ENCODE data around the gene TBC1D14. TPM values are rescaled to one million over a fixed set of nuclear protein-coding genes. Genes with fewer than 3 reads are reported as not detected.

TBC1D14 gene
- total RNA-seq, 2 experiments from 2014 or later, result 39.4 to 39.8 TPM

DNA sequence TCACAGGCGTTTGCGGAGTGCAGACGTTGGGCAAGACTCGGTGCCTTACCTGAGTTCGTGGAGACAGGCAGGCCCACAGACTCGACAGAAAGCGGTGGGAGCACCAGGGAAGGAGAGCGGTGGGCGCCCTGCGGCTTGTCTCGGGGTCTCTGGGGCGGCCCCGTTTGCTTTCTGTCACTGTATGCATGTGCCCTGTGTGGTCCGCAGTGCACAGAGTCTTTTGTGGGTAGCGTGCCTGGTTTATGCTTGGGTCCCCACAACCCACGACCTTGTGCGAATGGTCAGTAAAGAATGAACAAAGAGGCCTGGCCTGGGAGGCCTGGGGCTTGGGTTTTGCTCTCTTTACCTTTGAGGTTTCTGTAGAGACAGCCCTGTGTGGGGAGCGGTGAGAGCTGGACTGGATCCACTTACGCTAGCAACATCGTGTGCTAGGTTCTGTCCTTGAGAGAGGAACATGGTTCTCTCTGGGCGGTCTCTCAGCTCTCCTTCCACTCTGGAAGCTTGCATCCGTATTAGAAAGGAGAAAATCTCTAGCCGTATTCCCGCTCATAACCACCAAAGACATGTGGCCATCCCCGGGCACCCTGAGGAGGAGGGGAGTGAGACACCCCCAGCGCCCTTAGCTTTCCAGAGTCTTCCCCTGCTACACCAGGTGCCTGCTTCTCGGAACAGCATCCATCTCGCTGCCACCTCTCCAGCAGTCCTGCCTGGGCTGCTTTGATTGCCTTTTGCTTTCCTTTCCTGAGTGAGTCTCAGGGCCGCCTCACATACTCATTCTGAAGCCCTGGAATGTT, 134.7 kb downstream of the TBC1D14 start:
- ATAC-seq (no peak), DNase-seq (no peak)
- H3K4me1 Mint-ChIP-seq (ENCODE audit: low read depth), result peaks cover 44% of the 10 kb centered on the region
- H3K27ac Mint-ChIP-seq, result peak overlapping the region; percentile 82
- H3K9me3 Mint-ChIP-seq (ENCODE audit: insufficient read depth), result no peaks in the 10 kb centered on the region
- H3K4me3 Mint-ChIP-seq, result peak overlapping the region; percentile 89
- peaks cover 14% of the 10 kb centered on the region for H3K27me3 Mint-ChIP-seq (ENCODE audit: low read depth)
- peaks cover 12% of the 10 kb centered on the region for H3K36me3 Mint-ChIP-seq (ENCODE audit: low read depth)
- ChIA-PET POLR2A (interaction anchor here (0.6 to 5.7 kb wide), 5 partner anchors 18 to 845 kb away, joined by 3 to 62 read pairs (median 4); partner anchors contain the start of genes GRPEL1 and TBC1D14), CTCF (interaction anchor here (0.7 to 5.9 kb wide), 16 partner anchors 8 to 326 kb away, joined by 3 to 172 read pairs (median 6); partner anchors contain the start of genes GRPEL1 and TBC1D14)

DNA sequence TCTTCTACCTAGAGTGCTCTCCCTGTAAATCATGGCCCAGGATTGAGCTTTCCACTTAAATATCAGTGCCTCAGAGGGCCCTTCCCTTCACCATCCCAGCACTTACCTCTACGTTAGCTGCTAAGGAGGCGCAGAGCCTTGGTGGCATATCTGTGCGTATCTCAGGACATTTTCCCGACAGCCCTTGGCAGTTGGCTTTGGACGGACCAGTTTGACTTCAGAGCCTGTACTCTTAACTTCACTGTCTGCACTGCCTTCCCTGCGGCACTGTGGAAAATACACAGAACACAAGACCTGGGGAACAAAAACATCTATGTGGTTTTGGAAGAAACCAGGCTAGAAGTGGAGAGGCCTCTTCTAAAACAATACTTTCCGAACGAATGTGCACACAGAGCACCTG, 135.9 kb downstream of the TBC1D14 start:
- H3K36me3 Mint-ChIP-seq (ENCODE audit: low read depth), result peaks cover 12% of the 10 kb centered on the region
- ChIA-PET CTCF (interaction anchor here (1.5 to 5.9 kb wide), 4 partner anchors 13 to 57 kb away, joined by 4 to 172 read pairs (median 17); partner anchors contain the start of gene GRPEL1), POLR2A (interaction anchor here (1.4 to 5.7 kb wide), 4 partner anchors 15 to 103 kb away, joined by 4 to 62 read pairs (median 7); partner anchors contain the start of gene GRPEL1)
- ATAC-seq, result no peak
- peaks cover 44% of the 10 kb centered on the region for H3K4me1 Mint-ChIP-seq (ENCODE audit: low read depth)
- H3K27ac Mint-ChIP-seq, result no peak overlapping the region
- DNase-seq, result no peak
- H3K9me3 Mint-ChIP-seq (ENCODE audit: insufficient read depth), result no peaks in the 10 kb centered on the region
- peaks cover 14% of the 10 kb centered on the region for H3K27me3 Mint-ChIP-seq (ENCODE audit: low read depth)
- H3K4me3 Mint-ChIP-seq, result peak overlapping the region; percentile 89

DNA sequence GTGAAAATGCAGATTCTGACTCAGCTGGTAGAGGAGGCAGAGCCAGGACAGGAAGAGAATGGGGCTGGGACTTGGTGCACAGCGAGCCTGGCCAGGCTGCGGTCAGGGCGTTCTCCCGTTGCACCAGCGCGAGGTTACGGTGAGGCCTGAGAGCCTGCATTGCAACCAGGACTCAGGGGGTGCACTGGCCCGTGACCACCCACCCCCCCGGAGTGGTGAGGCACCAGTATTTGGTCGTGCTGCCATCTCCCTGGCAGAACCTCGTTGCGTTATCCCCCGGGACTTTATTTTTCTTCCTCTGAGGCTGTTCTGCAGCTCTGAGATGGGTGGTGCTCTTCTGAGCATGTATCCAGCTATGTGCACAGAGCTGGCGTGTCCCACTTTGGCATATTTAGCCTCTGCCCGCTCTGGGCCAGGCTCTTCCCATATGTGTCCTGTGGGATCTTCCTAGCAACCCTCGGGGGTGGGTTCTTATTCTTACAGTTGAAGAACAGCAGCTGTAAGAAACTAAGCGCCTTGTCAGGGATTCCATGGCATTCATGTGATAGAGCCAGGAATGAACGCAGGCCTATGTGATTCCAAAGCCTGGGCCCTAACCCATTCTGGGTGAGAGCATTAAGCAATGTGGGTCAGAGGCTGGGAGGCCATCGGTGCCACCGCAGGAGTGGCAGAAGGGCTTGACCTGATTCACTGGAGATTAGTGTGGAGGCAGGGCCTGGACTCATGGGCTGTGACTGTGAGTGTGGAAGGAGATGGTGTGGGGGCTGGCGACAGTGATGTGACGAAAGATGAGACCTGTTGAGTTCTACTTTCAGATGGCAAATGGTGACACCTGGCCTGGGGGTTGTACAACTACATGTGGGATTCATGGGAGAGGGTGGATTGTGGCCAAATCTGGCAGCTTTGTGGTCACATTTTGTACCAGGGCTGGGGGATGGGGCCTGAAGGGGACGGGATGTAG, 136.6 kb downstream of the TBC1D14 start:
- Mint-ChIP-seq H3K4me3 (no peak overlapping the region), H3K9me3 (ENCODE audit: insufficient read depth) (no peaks in the 10 kb centered on the region), H3K36me3 (ENCODE audit: low read depth) (peaks cover 12% of the 10 kb centered on the region), H3K27me3 (ENCODE audit: low read depth) (peaks cover 13% of the 10 kb centered on the region), H3K27ac (peak overlapping the region; percentile 21), H3K4me1 (ENCODE audit: low read depth) (peaks cover 44% of the 10 kb centered on the region)
- DNase-seq, result no peak
- ChIA-PET CTCF (interaction anchor here (1.0 to 3.9 kb wide), 3 partner anchors 12 to 118 kb away, joined by 3 to 23 read pairs (median 4); no protein-coding TSS in a partner anchor), POLR2A (interaction anchor here (1.4 to 5.7 kb wide), 5 partner anchors 14 to 104 kb away, joined by 4 to 62 read pairs (median 5); partner anchors contain the start of gene GRPEL1)
- ATAC-seq, result no peak

DNA sequence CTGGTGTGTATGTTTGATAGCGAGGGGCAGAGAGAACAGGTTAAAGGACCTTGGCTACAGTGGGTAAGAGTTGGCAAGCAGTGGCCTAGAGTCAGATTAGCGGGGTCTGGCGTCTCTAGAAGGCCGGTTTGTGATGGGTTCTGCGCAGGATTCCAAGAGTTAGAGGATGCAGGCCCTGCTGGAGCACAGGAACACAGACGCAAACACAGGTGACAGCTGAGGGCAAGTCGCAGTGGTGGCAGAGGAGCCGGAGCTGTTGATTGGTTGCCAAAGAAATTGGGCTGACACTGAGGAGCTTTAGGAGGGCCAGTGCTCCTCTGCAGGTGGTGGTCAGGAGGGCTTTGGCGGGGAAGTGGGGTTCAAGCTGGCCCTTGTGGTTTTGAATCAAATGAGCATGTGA, 137.3 kb downstream of the TBC1D14 start:
- Mint-ChIP-seq H3K4me1 (ENCODE audit: low read depth) (peaks cover 41% of the 10 kb centered on the region), H3K27ac (peak overlapping the region; percentile 21), H3K27me3 (ENCODE audit: low read depth) (peaks cover 6% of the 10 kb centered on the region), H3K4me3 (no peak overlapping the region), H3K36me3 (ENCODE audit: low read depth) (peaks cover 12% of the 10 kb centered on the region), H3K9me3 (ENCODE audit: insufficient read depth) (no peaks in the 10 kb centered on the region)
- CTCF ChIA-PET, result interaction anchor here (1.0 kb wide), 1 partner anchor 119 kb away, joined by 3 read pairs; no protein-coding TSS in a partner anchor
- no peak for ATAC-seq
- DNase-seq, result no peak
- POLR2A ChIA-PET, result interaction anchor here (1.4 kb wide), 1 partner anchor 21 kb away, joined by 5 read pairs; the partner anchor contains the start of gene GRPEL1

DNA sequence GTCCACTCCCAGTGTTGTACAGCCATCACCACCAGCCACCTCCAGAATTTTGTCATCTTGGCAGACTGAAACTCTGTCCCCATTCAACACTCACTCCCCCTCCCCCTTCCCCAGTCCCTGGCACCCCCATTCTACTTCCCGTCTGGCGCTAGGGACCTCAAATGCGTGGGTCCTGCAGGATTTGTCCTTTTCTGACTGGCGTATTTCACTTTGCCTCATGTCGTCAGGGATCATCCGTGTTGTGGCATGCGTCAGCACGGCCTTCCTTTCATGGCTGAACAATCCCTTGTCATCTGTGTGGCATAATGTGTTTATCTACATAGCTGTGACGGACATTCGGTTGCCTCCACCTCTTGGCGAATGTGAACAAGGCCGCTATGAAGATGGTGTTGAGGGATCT, 139.0 kb downstream of the TBC1D14 start:
- DNase-seq (no peak), ATAC-seq (no peak)
- Mint-ChIP-seq H3K4me1 (ENCODE audit: low read depth) (peaks cover 49% of the 10 kb centered on the region), H3K27ac (no peak overlapping the region), H3K27me3 (ENCODE audit: low read depth) (no peaks in the 10 kb centered on the region), H3K4me3 (no peak overlapping the region), H3K9me3 (ENCODE audit: insufficient read depth) (no peaks in the 10 kb centered on the region), H3K36me3 (ENCODE audit: low read depth) (peaks cover 12% of the 10 kb centered on the region)
- CTCF ChIA-PET, result no interaction called here
- POLR2A ChIA-PET, result no interaction called here

DNA sequence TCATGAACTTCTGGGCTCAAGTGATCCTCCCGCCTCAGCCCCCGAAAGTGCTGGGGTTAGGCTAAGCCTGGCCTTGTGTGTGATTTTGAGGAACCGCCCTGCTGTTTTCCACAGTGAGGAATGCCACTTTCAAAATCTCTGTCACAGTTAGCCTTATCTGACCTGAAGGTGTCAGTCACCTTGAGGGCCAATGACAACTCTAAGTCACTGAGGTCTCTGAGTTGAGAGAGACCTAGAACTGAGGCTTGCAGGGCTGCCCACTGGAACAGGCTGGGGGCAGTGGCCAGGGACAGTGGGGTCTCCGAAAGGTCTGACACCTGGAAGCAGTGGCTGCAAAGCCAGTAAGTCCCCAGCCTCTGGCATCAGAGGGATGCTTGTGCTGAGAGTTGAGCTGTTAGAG, 139.7 kb downstream of the TBC1D14 start:
- Mint-ChIP-seq H3K36me3 (ENCODE audit: low read depth) (peaks cover 19% of the 10 kb centered on the region), H3K27me3 (ENCODE audit: low read depth) (no peaks in the 10 kb centered on the region), H3K4me1 (ENCODE audit: low read depth) (peaks cover 49% of the 10 kb centered on the region), H3K4me3 (no peak overlapping the region), H3K9me3 (ENCODE audit: insufficient read depth) (no peaks in the 10 kb centered on the region), H3K27ac (peak overlapping the region; percentile 55)
- CTCF ChIA-PET, result no interaction called here
- DNase-seq (no peak), ATAC-seq (no peak)
- POLR2A ChIA-PET, result interaction anchor here (0.7 kb wide), 1 partner anchor 11 kb away, joined by 3 read pairs; no protein-coding TSS in a partner anchor

DNA sequence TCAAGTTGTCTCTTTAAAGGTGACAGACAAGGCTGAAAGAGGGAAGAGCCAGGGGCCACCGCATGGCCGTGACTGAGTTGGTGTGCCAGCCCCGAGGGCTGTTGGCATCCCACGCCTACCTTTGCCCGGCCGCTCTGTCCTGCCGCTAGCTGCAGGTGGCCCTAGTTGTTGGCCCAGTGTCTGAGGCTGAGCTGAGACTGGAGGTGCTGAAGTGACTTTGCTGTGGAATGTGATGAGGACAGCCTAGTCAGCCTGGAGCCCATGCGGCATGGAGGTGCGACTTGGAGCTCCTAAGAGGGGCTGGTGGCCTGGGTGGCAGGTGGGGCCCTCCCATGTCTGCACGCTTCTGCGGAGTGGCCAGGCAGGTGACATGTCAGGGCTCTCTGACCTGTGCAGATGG, 140.1 kb downstream of the TBC1D14 start:
- H3K36me3 Mint-ChIP-seq (ENCODE audit: low read depth), result peaks cover 19% of the 10 kb centered on the region
- POLR2A ChIA-PET, result interaction anchor here (0.7 kb wide), 1 partner anchor 10 kb away, joined by 3 read pairs; no protein-coding TSS in a partner anchor
- ATAC-seq, result no peak
- CTCF ChIA-PET, result no interaction called here
- peaks cover 48% of the 10 kb centered on the region for H3K4me1 Mint-ChIP-seq (ENCODE audit: low read depth)
- H3K9me3 Mint-ChIP-seq (ENCODE audit: insufficient read depth), result no peaks in the 10 kb centered on the region
- DNase-seq, result no peak
- H3K27me3 Mint-ChIP-seq (ENCODE audit: low read depth), result no peaks in the 10 kb centered on the region
- H3K27ac Mint-ChIP-seq, result peak overlapping the region; percentile 55
- H3K4me3 Mint-ChIP-seq, result no peak overlapping the region

DNA sequence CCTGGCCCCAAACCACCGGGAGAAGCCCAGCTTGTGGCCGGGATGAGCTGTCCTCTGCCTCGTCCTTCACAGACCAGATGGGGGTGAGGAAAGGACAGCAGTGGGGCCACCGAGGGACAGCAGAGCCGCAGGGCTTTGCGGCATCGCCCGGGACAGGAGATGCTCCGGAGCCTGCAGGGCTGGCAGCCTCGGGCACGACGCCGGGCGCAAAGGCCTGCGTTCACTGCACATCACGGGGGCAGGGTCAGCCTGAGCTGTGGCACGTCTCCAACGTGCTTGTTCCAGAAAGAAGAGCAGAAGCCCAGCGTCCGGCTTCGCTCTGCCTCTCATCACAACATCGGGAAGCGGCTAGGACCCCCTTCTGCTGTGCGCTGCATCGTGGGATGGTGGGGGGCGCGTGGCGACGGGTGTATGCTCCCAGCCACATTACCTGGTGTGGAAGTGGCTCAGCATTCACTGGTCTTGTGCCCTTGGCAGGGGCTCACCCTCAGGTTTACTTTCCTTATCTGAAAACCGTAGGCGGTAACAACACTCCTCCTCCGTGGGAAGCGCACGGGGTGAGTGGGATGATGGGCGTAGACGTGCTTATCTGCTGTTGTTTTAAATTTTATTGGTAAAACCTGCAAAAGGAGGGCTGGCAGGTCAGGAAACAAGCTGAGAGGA, 141.0 kb downstream of the TBC1D14 start:
- Mint-ChIP-seq H3K4me3 (no peak overlapping the region), H3K36me3 (ENCODE audit: low read depth) (peaks cover 14% of the 10 kb centered on the region), H3K27me3 (ENCODE audit: low read depth) (no peaks in the 10 kb centered on the region), H3K4me1 (ENCODE audit: low read depth) (peaks cover 39% of the 10 kb centered on the region), H3K9me3 (ENCODE audit: insufficient read depth) (no peaks in the 10 kb centered on the region), H3K27ac (no peak overlapping the region)
- ATAC-seq, result no peak
- DNase-seq, result no peak
- CTCF ChIA-PET, result interaction anchor here (0.7 to 1.1 kb wide), 2 partner anchors 13 to 17 kb away, joined by 3 read pairs; partner anchors contain the start of gene GRPEL1
- POLR2A ChIA-PET, result no interaction called here

DNA sequence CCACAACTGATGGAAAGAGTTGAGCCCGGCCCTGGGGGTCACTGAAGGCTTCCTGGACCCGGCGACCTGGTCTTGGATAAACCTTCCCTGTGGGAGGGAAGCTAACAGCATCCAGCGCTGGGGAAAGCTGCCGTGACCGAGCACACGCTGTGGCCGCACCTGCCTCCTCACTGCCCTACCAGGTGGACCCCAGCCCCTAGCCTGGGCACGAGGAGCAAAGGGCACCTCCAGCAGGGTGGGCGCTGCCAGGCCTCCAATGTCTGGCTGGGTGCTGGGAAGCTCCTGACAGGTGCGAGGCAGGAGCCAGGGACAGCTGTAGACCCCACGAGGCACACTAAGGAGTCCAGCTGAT, 141.5 kb downstream of the TBC1D14 start:
- Mint-ChIP-seq H3K4me3 (no peak overlapping the region), H3K36me3 (ENCODE audit: low read depth) (peaks cover 12% of the 10 kb centered on the region), H3K27ac (no peak overlapping the region), H3K9me3 (ENCODE audit: insufficient read depth) (no peaks in the 10 kb centered on the region), H3K4me1 (ENCODE audit: low read depth) (peaks cover 34% of the 10 kb centered on the region), H3K27me3 (ENCODE audit: low read depth) (no peaks in the 10 kb centered on the region)
- DNase-seq (no peak), ATAC-seq (no peak)
- ChIA-PET CTCF (interaction anchor here (1.1 kb wide), 1 partner anchor 17 kb away, joined by 3 read pairs; the partner anchor contains the start of gene GRPEL1), POLR2A (no interaction called here)

DNA sequence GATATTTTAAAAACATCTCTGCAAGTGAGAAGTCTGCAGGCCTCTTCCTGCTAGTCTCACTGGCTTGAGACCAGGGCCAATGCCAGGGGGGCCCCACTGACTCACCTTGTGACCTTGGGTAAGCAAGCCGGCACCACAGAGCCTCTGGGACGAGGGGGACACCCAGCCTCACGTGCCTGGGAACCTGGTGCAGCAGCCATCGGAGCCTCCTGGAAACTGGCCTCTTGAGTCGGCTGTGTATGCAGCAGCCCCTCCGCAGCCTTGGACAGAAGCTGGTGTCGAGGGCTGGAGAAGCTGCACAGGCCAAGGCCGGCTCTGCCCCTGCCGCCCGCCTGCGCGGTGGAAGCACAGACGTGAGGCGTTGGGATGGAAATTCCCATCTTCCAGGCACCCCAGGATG, 142.3 kb downstream of the TBC1D14 start:
- H3K9me3 Mint-ChIP-seq (ENCODE audit: insufficient read depth), result no peaks in the 10 kb centered on the region
- H3K4me3 Mint-ChIP-seq, result no peak overlapping the region
- no peak overlapping the region for H3K27ac Mint-ChIP-seq

More for the DNA sequence above, 142.3 kb downstream of the TBC1D14 start:
- CTCF ChIA-PET, result interaction anchor here (1.0 to 1.1 kb wide), 2 partner anchors 10 to 16 kb away, joined by 3 to 5 read pairs; partner anchors contain the start of gene GRPEL1
- Mint-ChIP-seq H3K27me3 (ENCODE audit: low read depth) (no peaks in the 10 kb centered on the region), H3K36me3 (ENCODE audit: low read depth) (peaks cover 12% of the 10 kb centered on the region), H3K4me1 (ENCODE audit: low read depth) (peaks cover 27% of the 10 kb centered on the region)
- DNase-seq (no peak), ATAC-seq (no peak)
- POLR2A ChIA-PET, result interaction anchor here (1.4 to 1.5 kb wide), 2 partner anchors 10 to 15 kb away, joined by 6 to 13 read pairs; partner anchors contain the start of gene GRPEL1
